Measurements from ENCODE around the gene CAPNS1.

CAPNS1 gene

DNA sequence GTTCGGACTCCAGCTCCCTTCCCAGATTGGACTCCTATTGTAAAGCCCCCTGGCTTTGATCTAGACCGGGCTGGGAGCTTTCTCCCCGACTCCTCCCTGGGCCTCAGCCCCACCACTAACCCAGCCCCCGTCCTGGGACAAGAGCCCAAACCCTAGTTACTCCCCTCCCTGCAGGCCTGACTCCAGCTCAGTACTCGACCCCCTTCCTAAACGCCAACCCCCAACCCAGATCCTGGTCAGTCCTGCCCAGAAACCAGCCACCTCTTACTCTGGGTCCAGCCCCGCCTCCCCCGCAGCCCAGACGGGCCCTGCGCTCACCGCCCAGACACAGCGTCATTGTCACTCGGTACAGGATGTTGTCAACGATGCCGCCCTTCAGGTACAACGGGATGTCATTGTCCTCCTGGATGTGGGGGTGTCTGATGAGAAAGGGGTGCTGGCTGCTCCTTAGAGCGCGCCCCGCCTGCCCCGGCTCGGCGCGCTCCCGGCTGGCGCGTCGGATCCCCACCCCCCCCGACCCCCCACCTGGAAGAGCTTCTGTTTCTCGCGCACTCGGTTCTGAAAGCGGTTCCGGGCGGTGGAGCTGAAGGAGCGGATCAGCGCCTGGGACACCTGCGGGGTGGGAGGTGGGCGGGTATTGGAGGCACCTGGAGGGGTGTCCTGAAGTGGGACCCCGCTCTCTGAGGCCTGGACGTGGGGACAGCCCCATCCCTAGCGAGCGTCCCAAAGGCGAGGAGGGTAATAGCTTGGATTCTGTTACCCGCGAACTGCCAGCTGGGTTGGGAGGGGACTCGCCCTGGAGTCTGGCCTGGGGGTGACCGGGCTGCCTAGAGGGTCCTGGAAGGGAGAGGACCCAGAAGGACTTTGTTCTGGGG, 11.5 kb downstream of the CAPNS1 start:
- TF ChIP-seq, protein P1, sequence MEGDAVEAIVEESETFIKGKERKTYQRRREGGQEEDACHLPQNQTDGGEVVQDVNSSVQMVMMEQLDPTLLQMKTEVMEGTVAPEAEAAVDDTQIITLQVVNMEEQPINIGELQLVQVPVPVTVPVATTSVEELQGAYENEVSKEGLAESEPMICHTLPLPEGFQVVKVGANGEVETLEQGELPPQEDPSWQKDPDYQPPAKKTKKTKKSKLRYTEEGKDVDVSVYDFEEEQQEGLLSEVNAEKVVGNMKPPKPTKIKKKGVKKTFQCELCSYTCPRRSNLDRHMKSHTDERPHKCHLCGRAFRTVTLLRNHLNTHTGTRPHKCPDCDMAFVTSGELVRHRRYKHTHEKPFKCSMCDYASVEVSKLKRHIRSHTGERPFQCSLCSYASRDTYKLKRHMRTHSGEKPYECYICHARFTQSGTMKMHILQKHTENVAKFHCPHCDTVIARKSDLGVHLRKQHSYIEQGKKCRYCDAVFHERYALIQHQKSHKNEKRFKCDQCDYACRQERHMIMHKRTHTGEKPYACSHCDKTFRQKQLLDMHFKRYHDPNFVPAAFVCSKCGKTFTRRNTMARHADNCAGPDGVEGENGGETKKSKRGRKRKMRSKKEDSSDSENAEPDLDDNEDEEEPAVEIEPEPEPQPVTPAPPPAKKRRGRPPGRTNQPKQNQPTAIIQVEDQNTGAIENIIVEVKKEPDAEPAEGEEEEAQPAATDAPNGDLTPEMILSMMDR (IDR thresholded peaks at IDR 0.05; ENCODE audit: low read depth, low read length): no peak
- H3K4me3 ChIP-seq (ENCODE audit: low read depth, low read length): no peak overlapping the region

DNA sequence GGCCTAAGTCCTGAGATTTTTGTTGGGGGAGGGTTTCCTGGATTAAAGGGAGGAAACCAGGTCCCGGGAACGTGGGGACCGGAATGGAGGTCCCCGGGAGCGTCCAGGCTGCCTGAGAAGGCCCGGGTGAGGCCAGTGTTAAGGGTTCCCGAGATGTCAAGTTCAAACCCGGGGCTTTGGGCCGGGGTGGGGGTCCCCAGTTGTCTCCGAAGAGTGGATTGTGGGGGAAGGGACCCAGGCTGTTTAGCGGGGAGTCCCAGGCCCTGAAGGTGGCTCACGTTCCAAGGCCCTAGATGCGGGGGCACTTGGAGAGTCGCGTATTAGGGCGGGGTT, 12.1 kb downstream of the CAPNS1 start:
- TF ChIP-seq, protein P1 (IDR thresholded peaks at IDR 0.05; ENCODE audit: low read depth, low read length): no peak
- no peak overlapping the region for H3K4me3 ChIP-seq (ENCODE audit: low read depth, low read length)

DNA sequence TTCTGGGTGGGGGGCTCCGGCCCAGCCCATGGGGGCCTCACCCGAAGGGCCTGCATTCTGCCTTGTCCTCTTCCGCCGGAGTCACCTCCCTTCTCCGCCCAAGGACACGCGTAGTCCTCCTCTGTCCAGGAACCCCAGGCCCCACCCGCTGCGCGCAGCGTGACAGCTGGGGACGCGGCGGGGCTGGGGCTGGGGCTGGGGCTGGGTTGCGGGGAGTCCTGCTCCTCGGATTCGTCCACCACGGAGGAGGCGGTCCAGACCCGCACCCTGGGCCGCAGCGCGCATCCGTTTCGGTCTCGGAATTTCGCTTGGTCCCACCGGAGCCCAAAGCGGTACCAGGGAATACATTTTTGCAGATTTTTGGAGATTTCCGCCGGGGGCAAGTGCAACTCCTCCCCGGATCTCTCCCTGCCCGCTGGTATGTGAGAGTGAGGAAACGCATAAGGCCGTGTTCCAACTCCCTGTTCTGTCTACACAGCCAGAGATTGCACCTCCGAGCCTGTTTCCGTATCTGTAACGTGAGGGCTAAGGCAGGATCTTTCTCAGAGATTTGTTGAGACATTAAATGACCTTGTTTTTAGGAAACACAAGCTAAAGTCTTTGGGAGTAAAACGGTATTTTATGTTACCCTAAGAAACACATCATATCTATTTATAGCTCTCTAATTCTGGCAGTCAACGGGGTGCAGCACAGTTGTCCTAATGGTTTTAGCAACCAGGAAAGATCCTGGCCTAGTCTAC, 12.7 kb downstream of the CAPNS1 start, which contains the start of gene COX7A1:
Gene COX7A1 (minus strand): TSS at position 96 of the 740 bp plus-strand sequence. CDS start 40 bp downstream, at position 56.
- H3K4me3 ChIP-seq (ENCODE audit: low read depth, low read length): no peak within 1 kb of the TSS
- TF ChIP-seq, protein P1 (IDR thresholded peaks at IDR 0.05; ENCODE audit: low read depth, low read length): no peak

DNA sequence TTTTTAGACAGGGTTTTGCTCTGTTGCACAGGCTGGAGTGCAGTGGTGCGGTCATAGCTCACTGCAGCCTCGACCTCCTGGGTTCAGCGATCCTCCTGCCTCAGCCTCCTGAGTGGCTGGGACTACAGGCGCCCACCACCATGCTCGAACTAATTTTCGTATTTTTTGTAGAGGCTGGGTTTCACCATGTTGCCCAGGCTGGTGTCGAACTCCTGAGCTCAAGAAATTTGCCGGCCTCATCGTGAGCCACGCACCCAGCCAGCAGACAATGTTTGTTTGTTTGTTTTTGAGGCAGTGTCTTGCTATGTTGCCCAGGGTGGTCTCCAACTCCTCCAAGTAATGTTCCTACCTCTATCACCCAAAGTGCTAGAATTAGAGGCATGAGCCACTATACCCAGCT, 13.3 kb downstream of the CAPNS1 start:
- H3K4me3 ChIP-seq (ENCODE audit: low read depth, low read length): no peak overlapping the region

DNA sequence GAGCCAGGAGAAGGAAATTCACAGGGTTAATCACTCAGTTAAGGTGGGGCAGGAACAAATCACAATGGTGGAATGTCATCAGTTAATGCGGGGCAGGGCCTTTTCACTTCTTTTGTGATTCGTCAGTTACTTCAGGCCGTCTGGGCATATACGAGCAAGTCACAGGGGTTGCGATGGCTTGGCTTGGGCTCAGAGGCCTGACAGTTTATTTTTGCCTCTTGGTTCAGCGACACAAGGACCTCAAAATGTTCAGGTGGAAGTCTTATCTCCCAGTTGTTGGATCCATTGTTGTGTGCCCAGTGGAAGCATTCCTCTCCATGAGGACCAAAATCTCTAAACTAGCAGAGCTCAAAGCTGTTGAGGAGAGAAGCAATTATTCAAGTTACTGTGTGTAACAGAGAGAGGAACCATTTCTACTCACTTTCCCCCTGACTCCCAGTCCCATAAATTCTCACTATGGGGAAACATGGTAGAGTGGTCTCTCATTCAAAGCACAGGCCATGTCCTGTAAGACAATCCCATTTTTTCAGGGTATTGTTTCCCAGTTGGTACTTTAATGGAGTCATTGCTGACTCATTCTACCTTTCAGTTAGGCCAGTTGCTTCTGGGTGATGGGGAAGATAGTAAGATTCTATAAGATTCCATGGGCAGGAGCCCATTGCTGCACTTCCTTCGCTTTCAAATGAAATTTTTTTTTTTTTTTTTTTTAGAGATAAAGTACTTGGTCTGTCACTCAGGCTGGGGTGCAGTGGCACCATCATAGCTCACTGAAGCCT, 21.1 kb downstream of the CAPNS1 start:
- H3K4me3 ChIP-seq (ENCODE audit: low read depth, low read length): no peak overlapping the region
- TF ChIP-seq, protein P1 (IDR thresholded peaks at IDR 0.05; ENCODE audit: low read depth, low read length): no peak

More for the DNA sequence above, 13.3 kb downstream of the CAPNS1 start:
- TF ChIP-seq, protein P1 (IDR thresholded peaks at IDR 0.05; ENCODE audit: low read depth, low read length): no peak

DNA sequence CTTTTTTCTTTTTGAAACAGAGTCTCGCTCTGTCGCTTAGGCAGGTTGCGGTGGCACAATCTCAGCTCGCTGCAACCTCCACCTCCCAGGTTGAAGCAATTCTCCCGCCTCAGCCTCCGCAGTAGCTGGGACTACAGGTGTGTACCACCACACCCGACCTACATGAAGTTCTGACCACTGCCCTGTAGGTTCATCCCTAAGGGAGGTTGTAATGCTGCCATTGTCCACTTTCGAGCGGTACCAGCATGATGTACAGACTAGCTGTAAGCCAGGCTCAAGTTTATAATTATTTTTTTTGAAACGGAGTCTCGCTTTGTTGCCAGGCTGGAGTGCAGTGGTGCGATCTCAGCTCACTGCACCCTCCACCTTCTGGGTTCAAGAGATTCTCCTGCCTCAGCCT, 23.9 kb downstream of the CAPNS1 start:
- no peak overlapping the region for H3K4me3 ChIP-seq (ENCODE audit: low read depth, low read length)
- TF ChIP-seq, protein P1 (IDR thresholded peaks at IDR 0.05; ENCODE audit: low read depth, low read length): no peak

All from WI38 (cell line).